ENCODE measurements around the gene PCCA. TPM values are rescaled to one million over a fixed set of nuclear protein-coding genes. Genes with fewer than 3 reads are reported as not detected.
"Not testable (repeated sequence)": the region's sequence is repeated elsewhere in the genome, so short reads cannot be mapped to it uniquely, and the experiment has no call there.

Gene PCCA
- total RNA-seq, 5 donors from 2014 or later (not counting 1 experiment from before 2014, with no cell fraction given): 7.6 to 16.8 (median 10.2) TPM

DNA sequence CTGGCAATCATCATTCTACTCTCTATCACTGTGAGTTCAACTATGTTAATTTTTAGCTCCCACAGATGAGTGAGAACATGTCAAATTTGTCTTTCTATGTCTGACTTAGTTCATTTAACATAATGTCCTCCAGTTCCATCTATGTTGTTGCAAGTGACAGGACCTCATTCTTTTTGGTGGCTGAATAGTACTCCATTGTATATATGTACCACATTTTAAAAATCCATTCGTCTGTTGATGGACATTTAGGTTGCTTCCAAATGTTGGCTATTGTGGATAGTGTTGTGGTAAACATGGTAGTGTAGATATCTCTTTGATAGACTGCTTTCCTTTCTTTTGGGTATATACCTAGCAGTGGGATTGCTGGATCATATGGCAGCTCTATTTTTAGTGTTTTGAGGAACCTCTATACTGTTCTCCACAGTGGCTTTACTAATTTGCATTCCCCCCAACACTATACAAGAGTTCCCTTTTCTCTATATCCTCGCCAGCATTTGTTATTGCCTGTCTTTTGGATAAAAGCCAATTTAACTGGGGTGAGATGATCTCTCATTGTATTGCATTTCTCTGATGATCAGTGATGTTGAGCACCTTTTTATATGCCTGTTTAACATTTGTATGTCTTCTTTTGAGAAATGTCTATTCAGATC is 124.1 kb downstream of the PCCA start:
- Mint-ChIP-seq H3K27me3 (no peaks in the 10 kb centered on the region), H3K4me1 (no peaks in the 10 kb centered on the region), H3K9me3 (peaks cover 0 to 6% (median 4%) of the 10 kb centered on the region in 3 donors), H3K27ac (no peak overlapping the region), H3K36me3 (peaks cover 53% of the 10 kb centered on the region), H3K4me3 (no peak overlapping the region)
- ChIA-PET POLR2A (no interaction called here), CTCF (interaction anchor here in 1 of 2 donors (0.6 kb wide), 1 partner anchor 318 kb away, joined by 3 read pairs; no protein-coding TSS in a partner anchor)
- no peak for ATAC-seq (replicated peaks in 1 of 4)
- H3K27ac ChIP-seq (ENCODE audit: low read length): no peak overlapping the region
- no peak for DNase-seq
- no peaks in the 10 kb centered on the region for H3K9me3 ChIP-seq
- H3K36me3 ChIP-seq (ENCODE audit: control insufficient read depth in 2 of 2, extremely low read depth in 1 of 2, insufficient read depth in 1 of 2, low read length in 1 of 2): peaks cover 0 to 4% of the 10 kb centered on the region in 2 donors
- H3K4me1 ChIP-seq (ENCODE audit: control insufficient read depth in 1 of 2, extremely low read depth in 1 of 2, insufficient read depth in 2 of 2, low read length in 2 of 2): no peaks in the 10 kb centered on the region
- H3K27me3 ChIP-seq (replicated peaks in 1 of 2; ENCODE audit: control insufficient read depth in 2 of 2, extremely low read depth in 1 of 2, insufficient read depth in 2 of 2, low read length in 1 of 2): no peaks in the 10 kb centered on the region
- WGBS (ENCODE audit: insufficient coverage): no CpG with 5 or more reads among the region's 2 CpGs
- no peak overlapping the region for H3K4me3 ChIP-seq (ENCODE audit: control insufficient read depth in 1 of 2, extremely low read depth in 1 of 2, low read length in 1 of 2)

DNA sequence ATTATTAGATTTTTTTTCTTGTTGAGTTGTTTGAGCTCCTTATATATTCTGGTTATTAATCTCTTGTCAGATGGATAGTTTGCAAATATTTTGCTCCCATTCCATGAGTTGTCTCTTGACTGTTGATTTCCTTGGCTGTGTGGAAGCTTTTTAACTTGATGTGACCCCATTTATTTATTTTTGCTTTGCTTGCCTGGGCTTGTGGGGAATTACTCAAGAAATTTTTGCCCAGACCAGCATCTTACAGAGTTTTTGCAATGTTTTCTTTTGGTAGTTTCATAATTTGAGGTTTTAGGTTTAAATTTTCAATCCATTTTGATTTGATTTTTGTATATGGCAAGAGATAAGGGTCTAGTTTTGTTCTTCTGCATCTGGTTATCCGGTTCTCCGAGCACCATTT is 124.7 kb downstream of the PCCA start:
- Histone ChIP-seq H3K36me3 (ENCODE audit: control insufficient read depth in 2 of 2, extremely low read depth in 1 of 2, insufficient read depth in 1 of 2, low read length in 1 of 2) (peaks cover 0 to 4% of the 10 kb centered on the region in 2 donors), H3K9me3 (no peaks in the 10 kb centered on the region), H3K4me3 (ENCODE audit: control insufficient read depth in 1 of 2, extremely low read depth in 1 of 2, low read length in 1 of 2) (no peak overlapping the region), H3K27me3 (replicated peaks in 1 of 2; ENCODE audit: control insufficient read depth in 2 of 2, extremely low read depth in 1 of 2, insufficient read depth in 2 of 2, low read length in 1 of 2) (no peaks in the 10 kb centered on the region), H3K4me1 (ENCODE audit: control insufficient read depth in 1 of 2, extremely low read depth in 1 of 2, insufficient read depth in 2 of 2, low read length in 2 of 2) (no peaks in the 10 kb centered on the region), H3K27ac (ENCODE audit: low read length) (no peak overlapping the region)
- DNase-seq (no peak), ATAC-seq (replicated peaks in 1 of 4) (no peak)
- Mint-ChIP-seq H3K9me3 (peaks cover 0 to 6% (median 4%) of the 10 kb centered on the region in 3 donors), H3K4me3 (no peak overlapping the region), H3K36me3 (peaks cover 54% of the 10 kb centered on the region), H3K27ac (no peak overlapping the region), H3K4me1 (no peaks in the 10 kb centered on the region), H3K27me3 (no peaks in the 10 kb centered on the region)
- ChIA-PET CTCF (no interaction called here), POLR2A (no interaction called here)
- no CpG with 5 or more reads among the region's 2 CpGs for WGBS (ENCODE audit: insufficient coverage)

DNA sequence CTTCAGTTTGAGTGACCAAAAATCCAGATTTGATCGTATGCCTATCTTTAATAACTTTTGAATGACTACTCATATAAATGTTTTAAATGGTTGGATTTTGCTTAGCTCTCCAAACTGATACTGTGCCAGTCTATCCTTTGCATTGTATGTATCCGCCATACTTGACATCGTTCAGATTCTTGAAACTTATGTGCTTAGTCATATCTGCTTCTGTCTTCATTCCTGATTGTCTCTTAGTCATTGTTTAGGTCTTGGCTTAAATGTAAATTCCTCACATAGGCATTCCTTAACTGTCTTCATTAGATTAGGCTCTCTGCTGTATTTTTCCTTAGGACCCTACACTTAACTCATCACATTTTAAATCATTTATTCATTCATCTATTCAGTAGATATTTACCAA is 126.0 kb downstream of the PCCA start:
- Histone ChIP-seq H3K27me3 (replicated peaks in 1 of 2; ENCODE audit: control insufficient read depth in 2 of 2, extremely low read depth in 1 of 2, insufficient read depth in 2 of 2, low read length in 1 of 2) (no peaks in the 10 kb centered on the region), H3K9me3 (no peaks in the 10 kb centered on the region), H3K36me3 (ENCODE audit: control insufficient read depth in 2 of 2, extremely low read depth in 1 of 2, insufficient read depth in 1 of 2, low read length in 1 of 2) (peaks cover 0 to 4% of the 10 kb centered on the region in 2 donors), H3K27ac (ENCODE audit: low read length) (no peak overlapping the region), H3K4me1 (ENCODE audit: control insufficient read depth in 1 of 2, extremely low read depth in 1 of 2, insufficient read depth in 2 of 2, low read length in 2 of 2) (no peaks in the 10 kb centered on the region), H3K4me3 (ENCODE audit: control insufficient read depth in 1 of 2, extremely low read depth in 1 of 2, low read length in 1 of 2) (no peak overlapping the region)
- Mint-ChIP-seq H3K27me3 (no peaks in the 10 kb centered on the region), H3K36me3 (peaks cover 52% of the 10 kb centered on the region), H3K27ac (no peak overlapping the region), H3K9me3 (peaks cover 0 to 6% (median 4%) of the 10 kb centered on the region in 3 donors), H3K4me3 (no peak overlapping the region), H3K4me1 (no peaks in the 10 kb centered on the region)
- no peak for DNase-seq
- ChIA-PET POLR2A (no interaction called here), CTCF (no interaction called here)
- 100% methylated on average over 1 of the region's 3 CpGs for WGBS (ENCODE audit: insufficient coverage)
- ATAC-seq (replicated peaks in 1 of 4): no peak

DNA sequence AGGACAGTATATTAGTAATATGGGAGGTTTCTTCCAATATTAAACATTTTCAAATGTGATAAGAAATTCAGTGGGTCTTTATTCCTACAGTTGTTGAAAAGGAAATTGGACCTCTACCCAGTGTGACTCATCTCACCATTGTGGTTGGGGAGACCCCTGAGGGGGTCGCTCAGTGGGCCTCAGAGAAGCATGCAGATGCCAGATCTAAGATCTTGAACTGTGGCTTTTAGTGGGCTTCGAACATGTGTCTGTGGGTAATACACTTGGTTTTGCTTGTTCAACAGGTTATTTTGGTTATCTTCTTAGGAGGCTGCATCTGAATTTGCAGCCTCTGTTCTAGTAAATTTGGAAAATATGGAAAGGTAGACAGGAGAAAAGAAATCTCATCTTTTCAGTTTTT is 132.3 kb downstream of the PCCA start:
- H3K27ac ChIP-seq (ENCODE audit: low read length): no peak overlapping the region
- CTCF ChIA-PET: no interaction called here
- no peaks in the 10 kb centered on the region for H3K27me3 Mint-ChIP-seq
- H3K4me1 ChIP-seq (ENCODE audit: control insufficient read depth in 1 of 2, extremely low read depth in 1 of 2, insufficient read depth in 2 of 2, low read length in 2 of 2): no peaks in the 10 kb centered on the region
- no peak for DNase-seq
- POLR2A ChIA-PET: interaction anchor here in 1 of 2 donors (0.6 kb wide), 1 partner anchor 93 kb away, joined by 6 read pairs; no protein-coding TSS in a partner anchor
- no peaks in the 10 kb centered on the region for H3K27me3 ChIP-seq (replicated peaks in 1 of 2; ENCODE audit: control insufficient read depth in 2 of 2, extremely low read depth in 1 of 2, insufficient read depth in 2 of 2, low read length in 1 of 2)
- ATAC-seq (replicated peaks in 1 of 4): no peak
- H3K4me3 Mint-ChIP-seq: no peak overlapping the region
- H3K4me3 ChIP-seq (ENCODE audit: control insufficient read depth in 1 of 2, extremely low read depth in 1 of 2, low read length in 1 of 2): no peak overlapping the region
- H3K36me3 Mint-ChIP-seq: peaks cover 35% of the 10 kb centered on the region
- H3K27ac Mint-ChIP-seq: no peak overlapping the region
- no peaks in the 10 kb centered on the region for H3K9me3 Mint-ChIP-seq
- H3K9me3 ChIP-seq: no peaks in the 10 kb centered on the region
- peaks cover 0 to 5% (median 0%) of the 10 kb centered on the region in 3 donors for H3K4me1 Mint-ChIP-seq
- WGBS (ENCODE audit: insufficient coverage): 52% methylated on average over 2 of the region's 2 CpGs
- H3K36me3 ChIP-seq (ENCODE audit: control insufficient read depth in 2 of 2, extremely low read depth in 1 of 2, insufficient read depth in 1 of 2, low read length in 1 of 2): peaks cover 0 to 2% of the 10 kb centered on the region in 2 donors

- H3K9me3 ChIP-seq; H3K27ac ChIP-seq (ENCODE audit: low read length); POLR2A ChIA-PET; H3K4me3 ChIP-seq (ENCODE audit: control insufficient read depth in 1 of 2, extremely low read depth in 1 of 2, low read length in 1 of 2); H3K27me3 Mint-ChIP-seq; H3K4me3 Mint-ChIP-seq; H3K4me1 Mint-ChIP-seq; DNase-seq; H3K4me1 ChIP-seq (ENCODE audit: control insufficient read depth in 1 of 2, extremely low read depth in 1 of 2, insufficient read depth in 2 of 2, low read length in 2 of 2); H3K9me3 Mint-ChIP-seq; H3K36me3 ChIP-seq (ENCODE audit: control insufficient read depth in 2 of 2, extremely low read depth in 1 of 2, insufficient read depth in 1 of 2, low read length in 1 of 2); ATAC-seq (replicated peaks in 1 of 4); H3K27ac Mint-ChIP-seq; H3K27me3 ChIP-seq (replicated peaks in 1 of 2; ENCODE audit: control insufficient read depth in 2 of 2, extremely low read depth in 1 of 2, insufficient read depth in 2 of 2, low read length in 1 of 2): not testable (repeated sequence)
- H3K36me3 Mint-ChIP-seq: peaks cover 27% of the 10 kb centered on the region
- CTCF ChIA-PET: interaction anchor here in 1 of 2 donors (1.0 kb wide), 1 partner anchor 323 kb away, joined by 4 read pairs; no protein-coding TSS in a partner anchor
- 97% methylated on average over 25 of the region's 30 CpGs for WGBS (ENCODE audit: insufficient coverage)
Observed at GRCh38 chr13:100223966-100224530, 135.2 kb downstream of the PCCA start.

- H3K9me3 ChIP-seq: no peaks in the 10 kb centered on the region
- no peaks in the 10 kb centered on the region for H3K27me3 ChIP-seq (replicated peaks in 1 of 2; ENCODE audit: control insufficient read depth in 2 of 2, extremely low read depth in 1 of 2, insufficient read depth in 2 of 2, low read length in 1 of 2)
- Mint-ChIP-seq H3K27ac (no peak overlapping the region), H3K4me3 (no peak overlapping the region), H3K27me3 (no peaks in the 10 kb centered on the region), H3K36me3 (peaks cover 7% of the 10 kb centered on the region), H3K9me3 (no peaks in the 10 kb centered on the region), H3K4me1 (peaks cover 0 to 5% (median 0%) of the 10 kb centered on the region in 3 donors)
- no peaks in the 10 kb centered on the region for H3K36me3 ChIP-seq (ENCODE audit: control insufficient read depth in 2 of 2, extremely low read depth in 1 of 2, insufficient read depth in 1 of 2, low read length in 1 of 2)
- peaks cover 2 to 3% of the 10 kb centered on the region in 2 experiments for H3K4me1 ChIP-seq (ENCODE audit: control insufficient read depth in 1 of 2, extremely low read depth in 1 of 2, insufficient read depth in 2 of 2, low read length in 2 of 2)
- H3K4me3 ChIP-seq (ENCODE audit: control insufficient read depth in 1 of 2, extremely low read depth in 1 of 2, low read length in 1 of 2): no peak overlapping the region
- no peak for ATAC-seq (replicated peaks in 1 of 4)
- DNase-seq: no peak
- 94% methylated on average over 5 of the region's 7 CpGs for WGBS (ENCODE audit: insufficient coverage)
- POLR2A ChIA-PET: no interaction called here
- CTCF ChIA-PET: no interaction called here
- no peak overlapping the region for H3K27ac ChIP-seq (ENCODE audit: low read length)
Observed at GRCh38 chr13:100229603-100230002, 140.7 kb downstream of the PCCA start.

Data from T-cell (primary cell).